ENCODE data around the gene GABBR2.
"Not testable (repeated sequence)": the region's sequence is repeated elsewhere in the genome, so short reads cannot be mapped to it uniquely, and the experiment has no call there.

Gene GABBR2

DNA sequence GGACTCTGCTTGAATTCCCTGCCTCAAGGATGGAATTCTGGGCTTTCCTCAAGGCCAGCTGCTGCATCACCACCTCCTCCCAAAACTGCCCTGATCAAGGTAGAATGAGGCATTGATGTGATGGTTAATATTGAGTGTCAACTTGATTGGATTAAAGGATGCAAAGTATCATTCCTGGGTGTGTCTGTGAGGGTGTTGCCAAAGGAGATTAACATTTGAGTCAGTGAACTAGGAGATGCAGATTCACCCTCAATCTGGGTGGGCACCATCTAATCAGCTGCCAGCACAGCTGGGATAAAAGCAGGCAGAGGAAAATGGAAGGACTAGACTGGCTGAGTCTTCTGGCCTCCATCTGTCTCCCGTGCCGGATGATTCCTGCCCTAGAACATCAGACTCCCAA lies 23.9 kb downstream of the GABBR2 start:
- DNase-seq, result not testable (repeated sequence)

- DNase-seq, result peak; percentile 6
Observed at GRCh38 chr9:98678244-98678842, 30.4 kb downstream of the GABBR2 start.

- no peak for DNase-seq
Observed at GRCh38 chr9:98673681-98674080, 35.1 kb downstream of the GABBR2 start.

GRCh38 chr9:98667005-98667640 lies 41.6 kb downstream of the GABBR2 start:
- no peak for DNase-seq

- DNase-seq, result no peak
Observed at GRCh38 chr9:98665501-98665900, 43.2 kb downstream of the GABBR2 start.

DNA sequence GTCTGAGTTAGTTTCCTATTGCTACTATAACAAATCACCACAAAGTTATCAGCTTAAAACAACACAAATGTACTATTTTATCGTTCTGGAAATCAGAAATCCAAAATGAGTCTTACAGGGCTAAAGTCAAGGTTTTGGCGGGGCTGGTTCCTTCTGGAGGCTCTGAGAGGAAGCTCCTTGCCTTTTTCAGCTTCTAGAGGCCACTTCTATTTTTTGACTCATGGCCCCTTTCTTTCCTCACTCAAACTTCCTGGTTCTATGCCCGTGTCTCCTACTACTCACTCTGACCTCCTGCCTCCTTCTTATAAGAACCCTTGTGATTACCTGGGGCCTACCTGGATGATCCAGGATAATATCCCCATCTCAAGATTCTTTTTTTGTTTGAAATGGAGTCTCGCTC lies 48.2 kb downstream of the GABBR2 start:
- no peak for DNase-seq

- DNase-seq, result no peak
Observed at GRCh38 chr9:98658951-98659351, 49.8 kb downstream of the GABBR2 start.

GRCh38 chr9:98657897-98658296 lies 50.8 kb downstream of the GABBR2 start:
- DNase-seq, result no peak

DNA sequence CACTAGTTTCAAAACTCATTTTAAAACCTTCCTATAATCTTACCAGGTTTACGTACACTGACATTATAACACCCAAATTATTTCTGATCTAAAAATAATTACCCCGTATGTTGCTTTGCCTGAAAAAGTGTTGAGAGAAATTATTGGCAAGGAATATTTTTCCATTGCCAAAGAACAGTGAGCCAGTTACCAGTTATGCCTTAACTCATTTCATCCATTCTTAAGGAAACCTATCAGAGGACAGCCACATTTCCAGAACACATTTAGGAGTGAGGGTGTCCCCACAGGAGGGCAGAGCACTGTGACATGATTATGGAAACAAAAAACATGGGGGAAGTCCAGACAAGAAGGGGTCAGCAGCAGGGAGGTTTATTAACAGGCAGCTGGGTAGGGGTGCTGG lies 52.2 kb downstream of the GABBR2 start:
- no peak for DNase-seq

DNA sequence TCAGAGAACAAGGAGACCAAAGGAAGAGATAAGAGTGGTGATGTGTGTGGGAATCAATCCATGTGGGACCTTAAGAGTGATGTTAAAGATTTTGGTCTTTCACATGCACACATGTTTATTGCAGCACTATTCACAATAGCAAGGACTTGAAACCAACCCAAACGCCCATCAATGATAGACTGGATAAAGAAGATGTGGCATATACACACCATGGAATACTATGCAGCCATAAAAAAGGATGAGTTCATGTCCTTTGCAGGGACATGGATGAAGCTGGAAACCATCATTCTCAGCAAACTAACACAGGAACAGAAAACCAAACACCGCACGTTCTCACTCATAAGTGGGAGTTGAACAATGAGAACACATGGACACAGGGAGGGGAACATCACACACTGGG lies 53.3 kb downstream of the GABBR2 start:
- DNase-seq, result not testable (repeated sequence)

DNA sequence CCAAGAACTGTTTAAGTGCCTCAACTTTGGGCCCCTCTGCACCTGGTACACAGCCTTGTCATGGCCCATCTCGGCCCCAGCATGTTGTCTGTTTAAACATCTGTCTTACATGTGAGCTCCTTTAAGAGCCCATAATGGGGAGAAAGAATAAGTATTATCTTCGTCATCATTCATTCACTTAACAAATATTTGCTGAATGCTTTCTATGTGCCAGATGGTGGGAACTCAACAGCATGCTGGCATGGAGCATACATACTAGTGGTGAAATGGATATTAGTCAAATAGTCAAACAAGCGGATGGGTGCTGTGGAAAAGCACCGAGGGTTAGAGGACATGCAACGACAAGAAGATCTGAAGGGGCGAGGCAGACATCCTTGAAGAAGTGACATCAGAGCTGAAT lies 54.5 kb downstream of the GABBR2 start:
- no peak for DNase-seq

DNA sequence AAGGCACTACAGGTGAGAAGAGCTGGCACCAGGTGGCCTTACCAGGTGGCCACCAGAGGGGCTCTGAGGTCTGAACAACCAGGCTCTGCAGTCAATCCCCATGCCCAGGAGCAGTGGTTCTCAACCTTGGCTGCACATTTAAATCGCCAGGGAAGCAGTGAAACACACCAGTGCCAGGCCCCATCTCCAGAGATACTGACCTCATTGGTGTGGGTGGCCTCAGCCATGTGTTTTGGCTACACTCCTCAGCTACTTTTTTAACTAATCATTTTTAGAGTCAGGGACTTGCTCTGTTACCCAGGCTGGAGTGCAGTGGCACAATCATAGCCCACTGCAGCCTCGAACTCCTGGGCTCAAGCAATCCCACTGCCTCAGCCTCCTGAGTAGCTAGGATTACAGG lies 56.0 kb downstream of the GABBR2 start:
- no peak for DNase-seq

GRCh38 chr9:98652302-98652701 lies 56.4 kb downstream of the GABBR2 start:
- no peak for DNase-seq

GRCh38 chr9:98647236-98647635 lies 61.5 kb downstream of the GABBR2 start:
- DNase-seq, result no peak

GRCh38 chr9:98644011-98644410 lies 64.7 kb downstream of the GABBR2 start:
- DNase-seq, result no peak

GRCh38 chr9:98642661-98643312 lies 65.9 kb downstream of the GABBR2 start:
- DNase-seq, result no peak

GRCh38 chr9:98641695-98642094 lies 67.0 kb downstream of the GABBR2 start:
- no peak for DNase-seq

DNA sequence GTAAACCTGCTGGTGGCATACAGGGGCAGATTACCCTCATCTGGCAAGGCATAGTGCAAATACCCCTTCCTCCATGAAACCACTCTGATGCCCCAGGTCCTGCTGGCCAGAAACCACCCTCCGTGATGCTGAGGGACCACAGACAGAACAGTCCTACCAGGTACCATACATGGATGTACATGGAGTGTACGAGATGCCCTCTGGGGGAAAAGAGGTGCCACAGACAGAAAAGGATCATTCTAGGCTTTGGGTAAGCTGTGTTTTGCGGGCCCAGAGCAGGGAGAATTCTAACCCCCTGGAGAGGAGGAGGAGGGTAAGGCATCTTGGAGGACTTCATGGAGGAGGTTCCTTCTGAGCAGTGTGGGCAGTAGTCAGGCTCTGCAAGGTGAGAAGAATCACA lies 68.3 kb downstream of the GABBR2 start:
- DNase-seq, result no peak

DNA sequence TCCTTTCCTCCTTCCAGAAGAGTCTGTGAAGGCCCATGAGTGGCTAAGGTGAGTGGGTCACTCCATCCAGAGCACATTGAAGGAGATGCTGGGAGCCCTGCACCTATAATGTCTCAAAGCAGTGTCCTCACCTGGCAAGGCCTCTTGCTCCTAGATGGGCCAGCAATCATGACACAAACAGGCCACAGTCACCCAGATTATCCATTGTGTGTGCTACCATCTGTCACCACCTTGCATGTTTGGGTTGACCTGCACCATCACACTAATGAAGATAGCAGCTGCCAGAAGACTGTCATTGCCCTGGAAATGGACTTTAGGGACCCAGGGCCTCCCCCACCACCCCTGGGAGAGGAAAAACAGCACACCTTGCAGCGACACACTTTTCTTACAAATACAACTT lies 69.6 kb downstream of the GABBR2 start:
- no peak for DNase-seq

- DNase-seq, result no peak
Observed at GRCh38 chr9:98637381-98637780, 71.4 kb downstream of the GABBR2 start.

DNA sequence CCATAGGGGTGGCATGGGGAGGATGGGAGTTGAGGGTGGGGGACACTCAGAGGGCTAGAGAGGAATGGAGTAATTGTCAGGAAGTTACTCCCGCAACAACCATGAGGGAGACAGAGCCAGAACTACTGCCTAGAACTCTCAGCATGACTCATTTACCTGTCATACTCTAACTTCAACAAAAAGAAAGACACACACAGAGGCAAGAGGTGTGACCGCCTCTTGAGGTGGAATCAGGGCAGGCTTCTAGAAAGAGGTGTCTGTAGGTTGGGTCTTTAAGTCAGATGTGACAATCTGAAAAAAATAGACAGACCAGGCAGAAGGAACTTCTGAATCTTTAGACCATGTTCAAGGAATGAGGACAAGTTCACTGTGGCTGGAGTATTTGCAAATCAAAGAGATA lies 73.4 kb downstream of the GABBR2 start:
- DNase-seq, result no peak

- DNase-seq, result no peak
Observed at GRCh38 chr9:98634685-98635336, 73.9 kb downstream of the GABBR2 start.

- DNase-seq, result no peak
Observed at GRCh38 chr9:98632839-98633238, 75.9 kb downstream of the GABBR2 start.

- DNase-seq, result no peak
Observed at GRCh38 chr9:98627296-98627695, 81.4 kb downstream of the GABBR2 start.

All from stimulated activated CD4-positive, alpha-beta T cell treated with anti-CD3 and anti-CD28 coated beads, Interleukin-4, amount 100 ng/mL, for 1 hour (primary cell).